Activated T-cell treated with anti-CD3 and anti-CD28 coated beads, Interleukin-2, amount 50 U/mL, for 4 hours (primary cell): ENCODE data around the gene GAGE12H. TPM values are rescaled to one million over a fixed set of nuclear protein-coding genes. Genes with fewer than 3 reads are reported as not detected.
"Not testable (repeated sequence)": the region's sequence is repeated elsewhere in the genome, so short reads cannot be mapped to it uniquely, and the experiment has no call there.

ENCODE experiments used
- ATAC-seq, 2 donors: fragments of 200-7000 bp; cut with Tn5 transposase; one replicate each; pipeline ENCODE4 v1.10.0; 2021
- DNase-seq: peaks from one replicate; pipeline ENCODE4 v3.0.0-alpha.2; 2020
- H3K27me3 Mint-ChIP-seq: one replicate; pipeline ENCODE4 v1.8.0; 2021; ENCODE audit warnings: low read depth, mixed read lengths
- H3K36me3 Mint-ChIP-seq: one replicate; pipeline ENCODE4 v1.8.0; 2022; ENCODE audit warnings: mixed read lengths; ENCODE audit not compliant: insufficient read depth
- H3K4me1 Mint-ChIP-seq: one replicate; pipeline ENCODE4 v1.8.0; 2021; ENCODE audit warnings: low read depth, mixed read lengths
- H3K4me3 Mint-ChIP-seq: one replicate; pipeline ENCODE4 v1.8.0; 2021; ENCODE audit warnings: mild to moderate bottlenecking, moderate library complexity, mixed read lengths
- H3K9me3 Mint-ChIP-seq: one replicate; pipeline ENCODE4 v1.8.0; 2021; ENCODE audit warnings: mixed read lengths
- total RNA-seq, 3 donors: library from RNA; stranded (reverse); gene quantifications; one replicate each; pipeline ENCODE4 v1.2.1, GENCODE V29; 2021

GAGE12H gene, protein sequence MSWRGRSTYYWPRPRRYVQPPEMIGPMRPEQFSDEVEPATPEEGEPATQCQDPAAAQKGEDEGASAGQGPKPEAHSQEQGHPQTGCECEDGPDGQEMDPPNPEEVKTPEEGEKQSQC
- total RNA-seq = not detected

GRCh38 chrX:49579649-49580048 lies at the start of gene GAGE12H:
Gene GAGE12H (plus strand): TSS chrX:49579949. CDS start chrX:49581104, 1,155 bp downstream.
- H3K27me3 Mint-ChIP-seq, ATAC-seq, H3K4me1 Mint-ChIP-seq, H3K9me3 Mint-ChIP-seq, H3K4me3 Mint-ChIP-seq, DNase-seq, H3K36me3 Mint-ChIP-seq: not testable (repeated sequence)

DNA sequence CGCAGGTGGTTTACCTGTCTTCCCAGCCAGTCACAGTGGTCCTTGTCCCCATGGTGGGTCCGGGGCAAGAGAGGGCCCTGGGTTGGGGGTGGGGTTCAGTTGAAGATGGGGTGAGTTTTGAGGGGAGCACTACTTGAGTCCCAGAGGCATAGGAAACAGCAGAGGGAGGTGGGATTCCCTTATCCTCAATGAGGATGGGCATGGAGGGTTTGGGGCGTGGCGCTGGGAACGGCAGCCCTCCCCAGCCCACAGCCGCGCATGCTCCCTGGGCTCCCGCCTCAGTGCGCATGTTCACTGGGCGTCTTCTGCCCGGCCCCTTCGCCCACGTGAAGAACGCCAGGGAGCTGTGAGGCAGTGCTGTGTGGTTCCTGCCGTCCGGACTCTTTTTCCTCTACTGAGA lies 47.9 kb upstream of the GAGE12H start, which contains the start of gene GAGE12C:
Gene GAGE12C (plus strand): TSS at position 301 of the 400 bp plus-strand sequence. CDS start 1,155 bp downstream, outside the sequence.
- H3K36me3 Mint-ChIP-seq, ATAC-seq, H3K9me3 Mint-ChIP-seq, DNase-seq, H3K4me1 Mint-ChIP-seq, H3K4me3 Mint-ChIP-seq, H3K27me3 Mint-ChIP-seq: not testable (repeated sequence)

DNA sequence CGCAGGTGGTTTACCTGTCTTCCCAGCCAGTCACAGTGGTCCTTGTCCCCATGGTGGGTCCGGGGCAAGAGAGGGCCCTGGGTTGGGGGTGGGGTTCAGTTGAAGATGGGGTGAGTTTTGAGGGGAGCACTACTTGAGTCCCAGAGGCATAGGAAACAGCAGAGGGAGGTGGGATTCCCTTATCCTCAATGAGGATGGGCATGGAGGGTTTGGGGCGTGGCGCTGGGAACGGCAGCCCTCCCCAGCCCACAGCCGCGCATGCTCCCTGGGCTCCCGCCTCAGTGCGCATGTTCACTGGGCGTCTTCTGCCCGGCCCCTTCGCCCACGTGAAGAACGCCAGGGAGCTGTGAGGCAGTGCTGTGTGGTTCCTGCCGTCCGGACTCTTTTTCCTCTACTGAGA lies 38.3 kb upstream of the GAGE12H start, which contains the start of gene GAGE12D:
Gene GAGE12D (plus strand): TSS at position 301 of the 400 bp plus-strand sequence. CDS start 1,155 bp downstream, outside the sequence.
- not testable (repeated sequence) for H3K27me3 Mint-ChIP-seq, H3K9me3 Mint-ChIP-seq, ATAC-seq, H3K4me3 Mint-ChIP-seq, H3K36me3 Mint-ChIP-seq, H3K4me1 Mint-ChIP-seq, DNase-seq

GRCh38 chrX:49550989-49551388 lies 28.8 kb upstream of the GAGE12H start, which contains the start of gene GAGE12E:
Gene GAGE12E (plus strand): TSS chrX:49551289. CDS start chrX:49552444, 1,155 bp downstream.
- not testable (repeated sequence) for H3K9me3 Mint-ChIP-seq, H3K4me3 Mint-ChIP-seq, H3K36me3 Mint-ChIP-seq, H3K4me1 Mint-ChIP-seq, H3K27me3 Mint-ChIP-seq, DNase-seq, ATAC-seq

GRCh38 chrX:49560542-49560941 lies 19.2 kb upstream of the GAGE12H start, which contains the start of gene GAGE12F:
Gene GAGE12F (plus strand): TSS chrX:49560842. CDS start chrX:49561997, 1,155 bp downstream.
- H3K4me3 Mint-ChIP-seq, H3K4me1 Mint-ChIP-seq, H3K27me3 Mint-ChIP-seq, ATAC-seq, H3K36me3 Mint-ChIP-seq, H3K9me3 Mint-ChIP-seq, DNase-seq: not testable (repeated sequence)

DNA sequence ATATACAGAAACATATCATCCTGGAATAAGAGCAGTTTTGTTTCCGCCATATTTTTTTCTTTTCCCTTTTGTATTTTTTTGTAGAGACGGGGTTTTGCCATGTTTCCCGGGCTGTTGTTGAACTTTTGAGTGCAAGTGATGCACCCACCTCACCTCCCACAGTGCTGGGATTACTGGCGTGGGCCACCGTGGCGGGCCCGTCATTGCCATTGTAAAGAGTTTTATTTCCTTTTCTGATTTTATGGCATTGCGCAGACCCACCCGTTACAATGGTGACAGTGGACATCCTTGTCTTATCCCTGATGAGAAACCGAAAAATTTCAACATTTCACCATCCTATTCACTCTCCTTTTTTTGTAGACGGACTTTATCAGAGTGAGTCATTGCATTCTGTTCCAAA lies 11.0 kb upstream of the GAGE12H start:
- H3K9me3 Mint-ChIP-seq, H3K4me3 Mint-ChIP-seq, ATAC-seq, H3K27me3 Mint-ChIP-seq, H3K36me3 Mint-ChIP-seq, H3K4me1 Mint-ChIP-seq, DNase-seq: not testable (repeated sequence)

DNA sequence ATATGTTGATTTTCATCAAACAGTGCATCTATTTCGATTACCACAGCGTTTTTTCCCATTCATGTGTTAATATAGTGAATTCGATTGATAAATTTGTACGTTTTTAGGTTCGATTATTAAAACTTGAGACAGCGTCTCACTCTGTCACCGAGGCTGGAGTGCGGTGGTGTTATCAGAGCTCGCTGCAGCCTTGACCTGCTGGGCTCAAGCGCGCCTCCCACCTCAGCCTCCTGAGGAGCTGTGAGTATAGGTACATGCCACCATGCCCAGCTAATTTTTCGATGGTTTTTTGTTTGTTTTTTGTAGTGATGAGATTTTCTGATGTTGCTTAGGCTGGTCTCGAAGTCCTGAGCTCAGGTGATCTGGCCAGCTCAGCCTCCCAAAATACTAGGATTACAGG lies 10.6 kb upstream of the GAGE12H start:
- H3K9me3 Mint-ChIP-seq, H3K27me3 Mint-ChIP-seq, H3K36me3 Mint-ChIP-seq, H3K4me1 Mint-ChIP-seq, DNase-seq, ATAC-seq, H3K4me3 Mint-ChIP-seq: not testable (repeated sequence)

DNA sequence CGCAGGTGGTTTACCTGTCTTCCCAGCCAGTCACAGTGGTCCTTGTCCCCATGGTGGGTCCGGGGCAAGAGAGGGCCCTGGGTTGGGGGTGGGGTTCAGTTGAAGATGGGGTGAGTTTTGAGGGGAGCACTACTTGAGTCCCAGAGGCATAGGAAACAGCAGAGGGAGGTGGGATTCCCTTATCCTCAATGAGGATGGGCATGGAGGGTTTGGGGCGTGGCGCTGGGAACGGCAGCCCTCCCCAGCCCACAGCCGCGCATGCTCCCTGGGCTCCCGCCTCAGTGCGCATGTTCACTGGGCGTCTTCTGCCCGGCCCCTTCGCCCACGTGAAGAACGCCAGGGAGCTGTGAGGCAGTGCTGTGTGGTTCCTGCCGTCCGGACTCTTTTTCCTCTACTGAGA lies 9.6 kb upstream of the GAGE12H start, which contains the start of gene GAGE12G:
Gene GAGE12G (plus strand): TSS at position 301 of the 400 bp plus-strand sequence. CDS start 1,155 bp downstream, outside the sequence.
- not testable (repeated sequence) for H3K36me3 Mint-ChIP-seq, ATAC-seq, H3K27me3 Mint-ChIP-seq, H3K9me3 Mint-ChIP-seq, DNase-seq, H3K4me3 Mint-ChIP-seq, H3K4me1 Mint-ChIP-seq

DNA sequence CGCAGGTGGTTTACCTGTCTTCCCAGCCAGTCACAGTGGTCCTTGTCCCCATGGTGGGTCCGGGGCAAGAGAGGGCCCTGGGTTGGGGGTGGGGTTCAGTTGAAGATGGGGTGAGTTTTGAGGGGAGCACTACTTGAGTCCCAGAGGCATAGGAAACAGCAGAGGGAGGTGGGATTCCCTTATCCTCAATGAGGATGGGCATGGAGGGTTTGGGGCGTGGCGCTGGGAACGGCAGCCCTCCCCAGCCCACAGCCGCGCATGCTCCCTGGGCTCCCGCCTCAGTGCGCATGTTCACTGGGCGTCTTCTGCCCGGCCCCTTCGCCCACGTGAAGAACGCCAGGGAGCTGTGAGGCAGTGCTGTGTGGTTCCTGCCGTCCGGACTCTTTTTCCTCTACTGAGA lies 9.4 kb downstream of the GAGE12H start, which contains the start of gene GAGE2A:
Gene GAGE2A (plus strand): TSS at position 301 of the 400 bp plus-strand sequence. CDS start 1,155 bp downstream, outside the sequence.
- not testable (repeated sequence) for ATAC-seq, H3K4me3 Mint-ChIP-seq, H3K27me3 Mint-ChIP-seq, H3K4me1 Mint-ChIP-seq, DNase-seq, H3K9me3 Mint-ChIP-seq, H3K36me3 Mint-ChIP-seq

GRCh38 chrX:49589769-49590478 lies 10.2 kb downstream of the GAGE12H start:
- not testable (repeated sequence) for H3K4me3 Mint-ChIP-seq, ATAC-seq, H3K9me3 Mint-ChIP-seq

GRCh38 chrX:49590488-49590887 lies 10.7 kb downstream of the GAGE12H start:
- not testable (repeated sequence) for DNase-seq, H3K27me3 Mint-ChIP-seq, ATAC-seq, H3K9me3 Mint-ChIP-seq, H3K36me3 Mint-ChIP-seq, H3K4me1 Mint-ChIP-seq, H3K4me3 Mint-ChIP-seq

More at GRCh38 chrX:49589769-49590478, 10.2 kb downstream of the GAGE12H start:
- not testable (repeated sequence) for H3K4me1 Mint-ChIP-seq, DNase-seq, H3K27me3 Mint-ChIP-seq, H3K36me3 Mint-ChIP-seq

DNA sequence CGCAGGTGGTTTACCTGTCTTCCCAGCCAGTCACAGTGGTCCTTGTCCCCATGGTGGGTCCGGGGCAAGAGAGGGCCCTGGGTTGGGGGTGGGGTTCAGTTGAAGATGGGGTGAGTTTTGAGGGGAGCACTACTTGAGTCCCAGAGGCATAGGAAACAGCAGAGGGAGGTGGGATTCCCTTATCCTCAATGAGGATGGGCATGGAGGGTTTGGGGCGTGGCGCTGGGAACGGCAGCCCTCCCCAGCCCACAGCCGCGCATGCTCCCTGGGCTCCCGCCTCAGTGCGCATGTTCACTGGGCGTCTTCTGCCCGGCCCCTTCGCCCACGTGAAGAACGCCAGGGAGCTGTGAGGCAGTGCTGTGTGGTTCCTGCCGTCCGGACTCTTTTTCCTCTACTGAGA lies 19.0 kb downstream of the GAGE12H start, which contains the start of gene GAGE1:
Gene GAGE1 (plus strand): TSS at position 301 of the 400 bp plus-strand sequence. CDS start 1,155 bp downstream, outside the sequence.
- not testable (repeated sequence) for H3K4me3 Mint-ChIP-seq, DNase-seq, H3K36me3 Mint-ChIP-seq, ATAC-seq, H3K27me3 Mint-ChIP-seq, H3K4me1 Mint-ChIP-seq, H3K9me3 Mint-ChIP-seq

- Mint-ChIP-seq H3K4me3 (no peak overlapping the region), H3K4me1 (no peaks in the 10 kb centered on the region), H3K36me3 (no peaks in the 10 kb centered on the region), H3K9me3 (no peaks in the 10 kb centered on the region), H3K27me3 (no peaks in the 10 kb centered on the region)
- DNase-seq = no peak
- no peak for ATAC-seq
These were observed 31.1 kb downstream of the GAGE12H start for GRCh38 chrX:49610718-49611310.

GRCh38 chrX:49618574-49618973 lies 38.8 kb downstream of the GAGE12H start:
- H3K27me3 Mint-ChIP-seq = no peaks in the 10 kb centered on the region
- no peaks in the 10 kb centered on the region for H3K4me1 Mint-ChIP-seq
- H3K36me3 Mint-ChIP-seq = no peaks in the 10 kb centered on the region
- no peak for DNase-seq
- no peak for ATAC-seq
- H3K4me3 Mint-ChIP-seq = no peak overlapping the region
- H3K9me3 Mint-ChIP-seq = no peaks in the 10 kb centered on the region
